Ammon's horn (tissue), 1 donor: ENCODE measurements around the gene IL1RN.

Source experiments
- DNase-seq: peaks from one replicate; pipeline ENCODE4 v3.0.0-alpha.2; 2016; ENCODE audit warnings: low spot score

The IL1RN gene

GRCh38 chr2:113156278-113157117 is 29.1 kb downstream of the IL1RN start:
- DNase-seq: no peak

- DNase-seq: no peak
These were observed 29.9 kb downstream of the IL1RN start for GRCh38 chr2:113157118-113157896.

GRCh38 chr2:113157897-113158753 is 30.7 kb downstream of the IL1RN start:
- no peak for DNase-seq

GRCh38 chr2:113158884-113159553 is 31.6 kb downstream of the IL1RN start:
- DNase-seq: no peak

GRCh38 chr2:113160248-113160647 is 32.9 kb downstream of the IL1RN start:
- no peak for DNase-seq

GRCh38 chr2:113160962-113161361 is 33.6 kb downstream of the IL1RN start:
- DNase-seq: no peak

- no peak for DNase-seq
These were observed 34.8 kb downstream of the IL1RN start for GRCh38 chr2:113162173-113162572.

- DNase-seq: no peak
These were observed 35.5 kb downstream of the IL1RN start for GRCh38 chr2:113162869-113163268.

- no peak for DNase-seq
These were observed 37.0 kb downstream of the IL1RN start for GRCh38 chr2:113164215-113164929.

- DNase-seq: no peak
These were observed 37.7 kb downstream of the IL1RN start for GRCh38 chr2:113164930-113165585.

- DNase-seq: no peak
These were observed 38.8 kb downstream of the IL1RN start for GRCh38 chr2:113166187-113166645.

GRCh38 chr2:113167115-113167932 is 39.9 kb downstream of the IL1RN start:
- DNase-seq: no peak

- no peak for DNase-seq
These were observed 40.6 kb downstream of the IL1RN start for GRCh38 chr2:113167962-113168340.

GRCh38 chr2:113169002-113169530 is 41.7 kb downstream of the IL1RN start:
- DNase-seq: no peak

- DNase-seq: no peak
These were observed 42.2 kb downstream of the IL1RN start for GRCh38 chr2:113169586-113169985.

GRCh38 chr2:113171334-113172075 is 44.1 kb downstream of the IL1RN start:
- no peak for DNase-seq

- DNase-seq: no peak
These were observed 45.5 kb downstream of the IL1RN start for GRCh38 chr2:113172721-113173541.
